Bronchial epithelial cell (primary cell): ENCODE data around the gene BBS7. TPM values are rescaled to one million over a fixed set of nuclear protein-coding genes. Genes with fewer than 3 reads are reported as not detected.

ENCODE experiments used
- DNase-seq: peaks from one replicate; pipeline ENCODE4 v3.0.0-alpha.2; 2010; ENCODE audit warnings: low read depth
- FAIRE-seq: peaks from 2 replicates; lab custom pipeline; 2011; peaks lifted over from hg19 to GRCh38; lab: Jason Lieb, UNC
- H3K27me3 ChIP-seq: 2 replicates; pipeline ENCODE4 v1.5.1; 2011; ENCODE audit warnings: low read length; ENCODE audit not compliant: control insufficient read depth, insufficient read depth
- H3K36me3 ChIP-seq: 2 replicates; pipeline ENCODE4 v1.5.1; 2011; ENCODE audit warnings: low read length; ENCODE audit not compliant: control insufficient read depth, insufficient read depth
- H3K4me3 ChIP-seq: 2 replicates; pipeline ENCODE4 v1.5.1; 2011; ENCODE audit warnings: mild to moderate bottlenecking, low read depth, low read length, control low read depth
- CTCF ChIP-seq: IDR thresholded peaks from 2 replicates; pipeline ENCODE4 v1.5.1; 2011; ENCODE audit warnings: mild to moderate bottlenecking, moderate library complexity, low read length, control low read depth, inconsistent platforms; ENCODE audit not compliant: insufficient read depth, severe bottlenecking
- total RNA-seq: library from RNA; depleted of rRNA; stranded (reverse); fragments of >200 nt; gene quantifications from 2 replicates; pipeline ENCODE4 v1.2.1, GENCODE V29; 2014

The BBS7 gene
- total RNA-seq, 1 donor from 2014 or later: 13.4 TPM

GRCh38 chr4:121818215-121818614 is 52.1 kb downstream of the BBS7 start:
- H3K4me3 ChIP-seq: no peak overlapping the region
- H3K27me3 ChIP-seq: no peaks in the 10 kb centered on the region
- FAIRE-seq (no peak), DNase-seq (no peak)
- no peak for TF ChIP-seq CTCF
- H3K36me3 ChIP-seq: peaks cover 2% of the 10 kb centered on the region

GRCh38 chr4:121817701-121818100 is 52.6 kb downstream of the BBS7 start:
- no peak for FAIRE-seq
- no peaks in the 10 kb centered on the region for H3K27me3 ChIP-seq

GRCh38 chr4:121817006-121817405 is 53.3 kb downstream of the BBS7 start:
- Histone ChIP-seq H3K27me3 (no peaks in the 10 kb centered on the region), H3K4me3 (no peak overlapping the region), H3K36me3 (peaks cover 2% of the 10 kb centered on the region)
- no peak for DNase-seq
- no peak for TF ChIP-seq CTCF
- FAIRE-seq: no peak

More at GRCh38 chr4:121817701-121818100, 52.6 kb downstream of the BBS7 start:
- peaks cover 2% of the 10 kb centered on the region for H3K36me3 ChIP-seq
- no peak overlapping the region for H3K4me3 ChIP-seq
- TF ChIP-seq CTCF: no peak
- no peak for DNase-seq

GRCh38 chr4:121814756-121815155 is 55.5 kb downstream of the BBS7 start:
- DNase-seq (no peak), FAIRE-seq (no peak)
- TF ChIP-seq CTCF: no peak
- Histone ChIP-seq H3K36me3 (no peaks in the 10 kb centered on the region), H3K27me3 (no peaks in the 10 kb centered on the region), H3K4me3 (no peak overlapping the region)

GRCh38 chr4:121811122-121811521 is 59.2 kb downstream of the BBS7 start:
- Histone ChIP-seq H3K4me3 (no peak overlapping the region), H3K36me3 (no peaks in the 10 kb centered on the region), H3K27me3 (no peaks in the 10 kb centered on the region)
- FAIRE-seq (no peak), DNase-seq (no peak)
- TF ChIP-seq CTCF: no peak

GRCh38 chr4:121806411-121806810 is 63.9 kb downstream of the BBS7 start:
- no peak for DNase-seq
- TF ChIP-seq CTCF: no peak
- H3K27me3 ChIP-seq: no peaks in the 10 kb centered on the region
- peaks cover 2% of the 10 kb centered on the region for H3K36me3 ChIP-seq
- no peak overlapping the region for H3K4me3 ChIP-seq
- FAIRE-seq: no peak
